ENCODE results near the gene UAP1. TPM values are rescaled to one million over a fixed set of nuclear protein-coding genes. Genes with fewer than 3 reads are reported as not detected.

The UAP1 gene
- 10 to 100 TPM; 16.7 to 39.1 (median 19.2) TPM for total RNA-seq
- 23.4 TPM for total RNA-seq (2013)
- 23.7 to 104 (median 56.0) reads per million in 29 experiments for total RNA-seq

GRCh38 chr1:162561616-162562469, at the start of gene UAP1:
TSS of gene UAP1 (plus strand) at chr1:162561722. CDS start at chr1:162566069, 4,347 bp downstream.
- H3K27me3 Mint-ChIP-seq, result peaks cover 0 to 4% of the 10 kb centered on the region in 2 donors
- peak within 1 kb of the TSS; percentile 93 to 96 (median 95) for H3K4me3 Mint-ChIP-seq
- DNase-seq (peak in 4 of 35 experiments; percentile 1 to 19 (median 10)), ATAC-seq (replicated peaks in 1 of 4) (peak; percentile 28 to 50 (median 46))
- H3K4me1 Mint-ChIP-seq, result peaks cover 37 to 44% (median 38%) of the 10 kb centered on the region in 3 donors
- ChIA-PET POLR2A (no interaction called here), CTCF (interaction anchor here in 1 of 2 donors (0.5 kb wide), 1 partner anchor 555 kb away, joined by 3 read pairs; no protein-coding TSS in a partner anchor)
- no peaks in the 10 kb centered on the region for H3K9me3 ChIP-seq
- H3K27ac ChIP-seq (ENCODE audit: low read length), result peak within 1 kb of the TSS; percentile 89
- peak within 1 kb of the TSS; percentile 95 to 98 for H3K27ac Mint-ChIP-seq
- peaks cover 6% of the 10 kb centered on the region for H3K36me3 Mint-ChIP-seq
- peaks cover 0 to 2% of the 10 kb centered on the region in 2 experiments for H3K27me3 ChIP-seq (replicated peaks in 1 of 2; ENCODE audit: control insufficient read depth in 2 of 2, extremely low read depth in 1 of 2, insufficient read depth in 2 of 2, low read length in 1 of 2)
- no peaks in the 10 kb centered on the region for H3K9me3 Mint-ChIP-seq
- 2% methylated on average over 58 of the region's 69 CpGs for WGBS (ENCODE audit: insufficient coverage)
- H3K4me3 ChIP-seq (ENCODE audit: control insufficient read depth in 1 of 2, extremely low read depth in 1 of 2, low read length in 1 of 2), result peak within 1 kb of the TSS; percentile 82 to 83
- peaks cover 11 to 15% of the 10 kb centered on the region in 2 experiments for H3K4me1 ChIP-seq (ENCODE audit: control insufficient read depth in 1 of 2, extremely low read depth in 1 of 2, insufficient read depth in 2 of 2, low read length in 2 of 2)
- H3K36me3 ChIP-seq (ENCODE audit: control insufficient read depth in 2 of 2, extremely low read depth in 1 of 2, insufficient read depth in 1 of 2, low read length in 1 of 2), result no peaks in the 10 kb centered on the region

- DNase-seq (no peak), ATAC-seq (replicated peaks in 1 of 4) (no peak)
- Histone ChIP-seq H3K4me1 (ENCODE audit: control insufficient read depth in 1 of 2, extremely low read depth in 1 of 2, insufficient read depth in 2 of 2, low read length in 2 of 2) (no peaks in the 10 kb centered on the region), H3K27ac (ENCODE audit: low read length) (no peak overlapping the region), H3K4me3 (ENCODE audit: control insufficient read depth in 1 of 2, extremely low read depth in 1 of 2, low read length in 1 of 2) (no peak overlapping the region), H3K36me3 (ENCODE audit: control insufficient read depth in 2 of 2, extremely low read depth in 1 of 2, insufficient read depth in 1 of 2, low read length in 1 of 2) (peaks cover 4 to 41% of the 10 kb centered on the region in 2 donors), H3K27me3 (replicated peaks in 1 of 2; ENCODE audit: control insufficient read depth in 2 of 2, extremely low read depth in 1 of 2, insufficient read depth in 2 of 2, low read length in 1 of 2) (no peaks in the 10 kb centered on the region), H3K9me3 (no peaks in the 10 kb centered on the region)
- no peaks in the 10 kb centered on the region for H3K9me3 Mint-ChIP-seq
- peaks cover 44% of the 10 kb centered on the region for H3K36me3 Mint-ChIP-seq
- no peak overlapping the region for H3K4me3 Mint-ChIP-seq
- no peaks in the 10 kb centered on the region for H3K27me3 Mint-ChIP-seq
- ChIA-PET POLR2A (interaction anchor here in 1 of 2 donors (0.6 kb wide), 1 partner anchor 11 kb away, joined by 3 read pairs; no protein-coding TSS in a partner anchor), CTCF (no interaction called here)
- H3K27ac Mint-ChIP-seq, result peak overlapping the region in 1 of 2 donors; percentile 12
- no peaks in the 10 kb centered on the region for H3K4me1 Mint-ChIP-seq
Measured at GRCh38 chr1:162527314-162527713, 34.2 kb upstream of the UAP1 start.

GRCh38 chr1:162530307-162530987, 31.1 kb upstream of the UAP1 start:
- H3K27me3 ChIP-seq (replicated peaks in 1 of 2; ENCODE audit: control insufficient read depth in 2 of 2, extremely low read depth in 1 of 2, insufficient read depth in 2 of 2, low read length in 1 of 2), result no peaks in the 10 kb centered on the region
- POLR2A ChIA-PET, result no interaction called here
- no peaks in the 10 kb centered on the region for H3K27me3 Mint-ChIP-seq
- no peaks in the 10 kb centered on the region for H3K9me3 ChIP-seq
- no peak overlapping the region for H3K4me3 ChIP-seq (ENCODE audit: control insufficient read depth in 1 of 2, extremely low read depth in 1 of 2, low read length in 1 of 2)
- CTCF ChIA-PET, result no interaction called here
- WGBS (ENCODE audit: insufficient coverage), result 88% methylated on average over 1 of the region's 7 CpGs
- H3K9me3 Mint-ChIP-seq, result no peaks in the 10 kb centered on the region
- ATAC-seq (replicated peaks in 1 of 4) (no peak), DNase-seq (no peak)
- H3K4me1 ChIP-seq (ENCODE audit: control insufficient read depth in 1 of 2, extremely low read depth in 1 of 2, insufficient read depth in 2 of 2, low read length in 2 of 2), result no peaks in the 10 kb centered on the region
- H3K27ac Mint-ChIP-seq, result no peak overlapping the region
- no peaks in the 10 kb centered on the region for H3K4me1 Mint-ChIP-seq
- peaks cover 0 to 12% of the 10 kb centered on the region in 2 donors for H3K36me3 ChIP-seq (ENCODE audit: control insufficient read depth in 2 of 2, extremely low read depth in 1 of 2, insufficient read depth in 1 of 2, low read length in 1 of 2)
- peaks cover 25% of the 10 kb centered on the region for H3K36me3 Mint-ChIP-seq
- H3K4me3 Mint-ChIP-seq, result no peak overlapping the region
- no peak overlapping the region for H3K27ac ChIP-seq (ENCODE audit: low read length)

- Mint-ChIP-seq H3K4me1 (no peaks in the 10 kb centered on the region), H3K27ac (no peak overlapping the region), H3K9me3 (no peaks in the 10 kb centered on the region), H3K36me3 (peaks cover 23% of the 10 kb centered on the region), H3K4me3 (no peak overlapping the region), H3K27me3 (no peaks in the 10 kb centered on the region)
- Histone ChIP-seq H3K27ac (ENCODE audit: low read length) (no peak overlapping the region), H3K27me3 (replicated peaks in 1 of 2; ENCODE audit: control insufficient read depth in 2 of 2, extremely low read depth in 1 of 2, insufficient read depth in 2 of 2, low read length in 1 of 2) (no peaks in the 10 kb centered on the region), H3K9me3 (no peaks in the 10 kb centered on the region), H3K4me3 (ENCODE audit: control insufficient read depth in 1 of 2, extremely low read depth in 1 of 2, low read length in 1 of 2) (no peak overlapping the region), H3K36me3 (ENCODE audit: control insufficient read depth in 2 of 2, extremely low read depth in 1 of 2, insufficient read depth in 1 of 2, low read length in 1 of 2) (peaks cover 0 to 12% of the 10 kb centered on the region in 2 donors), H3K4me1 (ENCODE audit: control insufficient read depth in 1 of 2, extremely low read depth in 1 of 2, insufficient read depth in 2 of 2, low read length in 2 of 2) (no peaks in the 10 kb centered on the region)
- no CpG with 5 or more reads among the region's 1 CpG for WGBS (ENCODE audit: insufficient coverage)
- ChIA-PET CTCF (no interaction called here), POLR2A (no interaction called here)
- DNase-seq, result no peak
- ATAC-seq (replicated peaks in 1 of 4), result no peak
Measured at GRCh38 chr1:162530988-162531319, 30.6 kb upstream of the UAP1 start.

- Histone ChIP-seq H3K9me3 (no peaks in the 10 kb centered on the region), H3K4me3 (ENCODE audit: control insufficient read depth in 1 of 2, extremely low read depth in 1 of 2, low read length in 1 of 2) (no peak overlapping the region), H3K4me1 (ENCODE audit: control insufficient read depth in 1 of 2, extremely low read depth in 1 of 2, insufficient read depth in 2 of 2, low read length in 2 of 2) (no peaks in the 10 kb centered on the region), H3K36me3 (ENCODE audit: control insufficient read depth in 2 of 2, extremely low read depth in 1 of 2, insufficient read depth in 1 of 2, low read length in 1 of 2) (peaks cover 0 to 2% of the 10 kb centered on the region in 2 donors), H3K27me3 (replicated peaks in 1 of 2; ENCODE audit: control insufficient read depth in 2 of 2, extremely low read depth in 1 of 2, insufficient read depth in 2 of 2, low read length in 1 of 2) (no peaks in the 10 kb centered on the region), H3K27ac (ENCODE audit: low read length) (no peak overlapping the region)
- Mint-ChIP-seq H3K4me1 (no peaks in the 10 kb centered on the region), H3K27me3 (no peaks in the 10 kb centered on the region), H3K27ac (no peak overlapping the region), H3K9me3 (no peaks in the 10 kb centered on the region), H3K4me3 (no peak overlapping the region), H3K36me3 (peaks cover 3% of the 10 kb centered on the region)
- ATAC-seq (replicated peaks in 1 of 4) (no peak), DNase-seq (no peak)
- POLR2A ChIA-PET, result no interaction called here
- CTCF ChIA-PET, result interaction anchor here in 1 of 2 donors (1.0 kb wide), 1 partner anchor 27 kb away, joined by 3 read pairs; no protein-coding TSS in a partner anchor
- WGBS (ENCODE audit: insufficient coverage), result 100% methylated on average over 1 of the region's 1 CpG
Measured at GRCh38 chr1:162535501-162535900, 26.0 kb upstream of the UAP1 start.

GRCh38 chr1:162536511-162536910, 25.0 kb upstream of the UAP1 start:
- Mint-ChIP-seq H3K4me1 (no peaks in the 10 kb centered on the region), H3K27ac (no peak overlapping the region), H3K36me3 (peaks cover 3% of the 10 kb centered on the region), H3K4me3 (no peak overlapping the region), H3K9me3 (peaks cover 0 to 4% (median 0%) of the 10 kb centered on the region in 3 donors), H3K27me3 (no peaks in the 10 kb centered on the region)
- H3K27ac ChIP-seq (ENCODE audit: low read length), result no peak overlapping the region
- ATAC-seq (replicated peaks in 1 of 4) (no peak), DNase-seq (no peak)
- no peaks in the 10 kb centered on the region for H3K9me3 ChIP-seq
- CTCF ChIA-PET, result interaction anchor here in 1 of 2 donors (0.6 kb wide), 1 partner anchor 77 kb away, joined by 3 read pairs; no protein-coding TSS in a partner anchor
- H3K27me3 ChIP-seq (replicated peaks in 1 of 2; ENCODE audit: control insufficient read depth in 2 of 2, extremely low read depth in 1 of 2, insufficient read depth in 2 of 2, low read length in 1 of 2), result no peaks in the 10 kb centered on the region
- POLR2A ChIA-PET, result no interaction called here
- WGBS (ENCODE audit: insufficient coverage), result no CpG with 5 or more reads among the region's 2 CpGs
- no peaks in the 10 kb centered on the region for H3K36me3 ChIP-seq (ENCODE audit: control insufficient read depth in 2 of 2, extremely low read depth in 1 of 2, insufficient read depth in 1 of 2, low read length in 1 of 2)
- no peaks in the 10 kb centered on the region for H3K4me1 ChIP-seq (ENCODE audit: control insufficient read depth in 1 of 2, extremely low read depth in 1 of 2, insufficient read depth in 2 of 2, low read length in 2 of 2)
- H3K4me3 ChIP-seq (ENCODE audit: control insufficient read depth in 1 of 2, extremely low read depth in 1 of 2, low read length in 1 of 2), result no peak overlapping the region

All from T-cell (primary cell).